Effector memory CD4-positive, alpha-beta T cell (primary cell): Measurements from ENCODE around the gene CADPS2.

Experiments used
- DNase-seq, 3 donors: peaks; one replicate each; pipeline ENCODE4 v3.0.0-alpha.2; 2020
- H3K27ac ChIP-seq: 2 replicates; pipeline ENCODE4 v1.7.0; 2013; ENCODE audit warnings: mild to moderate bottlenecking, low read length, moderate library complexity; ENCODE audit not compliant: insufficient read depth, poor library complexity, severe bottlenecking
- H3K27me3 ChIP-seq: replicated peaks from 2 replicates; pipeline ENCODE4 v1.7.0; 2013; ENCODE audit warnings: mild to moderate bottlenecking, low read length; ENCODE audit not compliant: insufficient read depth, control insufficient read depth, poor library complexity, severe bottlenecking
- H3K36me3 ChIP-seq: 2 replicates; pipeline ENCODE4 v1.7.0; 2013; ENCODE audit warnings: mild to moderate bottlenecking, low read length, moderate library complexity; ENCODE audit not compliant: control insufficient read depth, insufficient read depth
- H3K4me1 ChIP-seq: 2 replicates; pipeline ENCODE4 v1.7.0; 2013; ENCODE audit warnings: low read length, mild to moderate bottlenecking; ENCODE audit not compliant: control insufficient read depth, insufficient read depth, poor library complexity, severe bottlenecking
- H3K4me3 ChIP-seq: 2 replicates; pipeline ENCODE4 v1.7.0; 2013; ENCODE audit warnings: low read length, low read depth, mild to moderate bottlenecking; ENCODE audit not compliant: insufficient read depth, poor library complexity, severe bottlenecking
- H3K9me3 ChIP-seq: 2 replicates; pipeline ENCODE4 v1.7.0; 2013; ENCODE audit warnings: mild to moderate bottlenecking, low read length, moderate library complexity; ENCODE audit not compliant: control insufficient read depth

The CADPS2 gene

GRCh38 chr7:122790591-122790990 lies 95.7 kb downstream of the CADPS2 start:
- Histone ChIP-seq H3K4me1 (no peaks in the 10 kb centered on the region), H3K9me3 (no peaks in the 10 kb centered on the region), H3K36me3 (no peaks in the 10 kb centered on the region), H3K4me3 (no peak overlapping the region), H3K27ac (no peak overlapping the region), H3K27me3 (no peaks in the 10 kb centered on the region)
- DNase-seq = no peak

- DNase-seq = no peak
- Histone ChIP-seq H3K9me3 (no peaks in the 10 kb centered on the region), H3K27ac (no peak overlapping the region), H3K36me3 (no peaks in the 10 kb centered on the region), H3K4me1 (no peaks in the 10 kb centered on the region), H3K27me3 (no peaks in the 10 kb centered on the region), H3K4me3 (no peak overlapping the region)
Measured at GRCh38 chr7:122790132-122790531, 96.1 kb downstream of the CADPS2 start.

- DNase-seq = no peak
- Histone ChIP-seq H3K36me3 (no peaks in the 10 kb centered on the region), H3K4me3 (no peak overlapping the region), H3K9me3 (no peaks in the 10 kb centered on the region), H3K27me3 (no peaks in the 10 kb centered on the region), H3K27ac (no peak overlapping the region), H3K4me1 (no peaks in the 10 kb centered on the region)
Measured at GRCh38 chr7:122789156-122789555, 97.1 kb downstream of the CADPS2 start.

GRCh38 chr7:122770686-122771335 lies 115.4 kb downstream of the CADPS2 start:
- Histone ChIP-seq H3K4me1 (no peaks in the 10 kb centered on the region), H3K4me3 (no peak overlapping the region)

GRCh38 chr7:122768827-122769226 lies 117.4 kb downstream of the CADPS2 start:
- no peaks in the 10 kb centered on the region for H3K9me3 ChIP-seq
- no peak overlapping the region for H3K4me3 ChIP-seq
- no peaks in the 10 kb centered on the region for H3K36me3 ChIP-seq
- no peaks in the 10 kb centered on the region for H3K4me1 ChIP-seq
- no peak for DNase-seq
- H3K27me3 ChIP-seq = no peaks in the 10 kb centered on the region
- H3K27ac ChIP-seq = no peak overlapping the region

More at GRCh38 chr7:122770686-122771335, 115.4 kb downstream of the CADPS2 start:
- Histone ChIP-seq H3K27me3 (no peaks in the 10 kb centered on the region), H3K36me3 (no peaks in the 10 kb centered on the region), H3K27ac (no peak overlapping the region), H3K9me3 (no peaks in the 10 kb centered on the region)
- no peak for DNase-seq

GRCh38 chr7:122767339-122767738 lies 118.9 kb downstream of the CADPS2 start:
- DNase-seq = no peak
- Histone ChIP-seq H3K36me3 (no peaks in the 10 kb centered on the region), H3K27ac (no peak overlapping the region), H3K9me3 (no peaks in the 10 kb centered on the region), H3K27me3 (no peaks in the 10 kb centered on the region), H3K4me3 (no peak overlapping the region), H3K4me1 (no peaks in the 10 kb centered on the region)

- DNase-seq = no peak
- Histone ChIP-seq H3K36me3 (no peaks in the 10 kb centered on the region), H3K27me3 (no peaks in the 10 kb centered on the region), H3K9me3 (no peaks in the 10 kb centered on the region), H3K4me1 (no peaks in the 10 kb centered on the region), H3K4me3 (no peak overlapping the region), H3K27ac (no peak overlapping the region)
Measured at GRCh38 chr7:122766593-122766992, 119.7 kb downstream of the CADPS2 start.

GRCh38 chr7:122764902-122765301 lies 121.4 kb downstream of the CADPS2 start:
- no peak for DNase-seq
- no peaks in the 10 kb centered on the region for H3K27me3 ChIP-seq

GRCh38 chr7:122764020-122764419 lies 122.2 kb downstream of the CADPS2 start:
- H3K4me1 ChIP-seq = no peaks in the 10 kb centered on the region
- H3K4me3 ChIP-seq = no peak overlapping the region
- DNase-seq = no peak
- H3K9me3 ChIP-seq = no peaks in the 10 kb centered on the region
- H3K27ac ChIP-seq = no peak overlapping the region
- H3K27me3 ChIP-seq = no peaks in the 10 kb centered on the region
- no peaks in the 10 kb centered on the region for H3K36me3 ChIP-seq

More at GRCh38 chr7:122764902-122765301, 121.4 kb downstream of the CADPS2 start:
- no peak overlapping the region for H3K4me3 ChIP-seq
- no peaks in the 10 kb centered on the region for H3K4me1 ChIP-seq
- H3K27ac ChIP-seq = no peak overlapping the region
- no peaks in the 10 kb centered on the region for H3K9me3 ChIP-seq
- H3K36me3 ChIP-seq = no peaks in the 10 kb centered on the region

- Histone ChIP-seq H3K9me3 (no peaks in the 10 kb centered on the region), H3K27ac (no peak overlapping the region), H3K27me3 (no peaks in the 10 kb centered on the region), H3K4me3 (no peak overlapping the region), H3K36me3 (no peaks in the 10 kb centered on the region), H3K4me1 (no peaks in the 10 kb centered on the region)
- no peak for DNase-seq
Measured at GRCh38 chr7:122762071-122762470, 124.2 kb downstream of the CADPS2 start.
